ENCODE results near the gene CBX7.

CBX7 gene

DNA sequence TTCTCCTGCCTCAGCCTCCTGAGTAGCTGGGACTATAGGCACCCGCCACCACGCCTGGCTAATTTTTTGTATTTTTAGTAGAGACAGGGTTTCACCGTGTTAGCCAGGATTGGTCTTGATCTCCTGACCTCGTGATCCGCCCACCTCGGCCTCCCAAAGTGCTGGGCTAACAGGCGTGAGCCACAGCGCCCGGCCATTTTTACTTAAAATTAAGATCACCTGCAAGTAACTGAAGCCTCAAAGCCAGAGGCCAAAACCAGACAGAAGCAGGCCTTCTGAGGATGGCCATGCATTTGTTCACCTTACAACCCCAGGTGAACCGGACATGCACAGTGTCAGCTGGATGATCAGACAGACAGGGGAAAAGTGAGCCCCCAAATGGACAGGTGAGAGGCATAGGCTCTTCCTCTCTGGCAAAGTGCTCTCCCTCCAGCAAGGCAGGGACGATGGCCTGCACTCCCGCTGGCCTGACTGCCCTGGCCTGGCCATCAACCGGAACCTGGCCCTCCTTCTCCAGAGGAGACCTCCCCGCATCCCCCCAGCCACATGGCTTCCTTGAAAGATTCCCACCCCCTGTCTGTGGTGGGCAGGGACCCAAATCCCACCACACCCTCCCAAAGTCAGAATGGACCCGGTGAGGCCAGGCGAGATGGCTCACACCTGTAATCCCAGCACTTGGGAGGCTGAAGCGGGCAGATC lies 29.6 kb downstream of the CBX7 start:
- DNase-seq: no peak

DNA sequence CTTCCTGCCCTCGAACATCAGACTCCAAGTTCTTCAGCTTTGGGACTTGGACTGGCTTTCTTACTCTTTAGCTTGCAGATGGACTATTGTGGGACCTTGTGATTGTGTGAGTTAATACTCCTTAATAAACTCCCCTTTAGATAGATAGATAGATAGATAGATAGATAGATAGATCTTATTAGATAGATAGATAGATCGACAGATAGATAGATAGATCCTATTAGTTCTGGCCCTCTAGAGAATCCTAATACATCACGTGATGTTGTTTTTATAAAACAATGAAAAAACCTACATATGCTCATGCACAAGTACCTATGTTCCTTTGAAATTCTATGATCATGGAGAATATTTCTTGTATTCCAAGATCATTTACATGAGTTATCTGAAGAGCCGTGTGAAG lies 31.5 kb downstream of the CBX7 start:
- no peak for DNase-seq

DNA sequence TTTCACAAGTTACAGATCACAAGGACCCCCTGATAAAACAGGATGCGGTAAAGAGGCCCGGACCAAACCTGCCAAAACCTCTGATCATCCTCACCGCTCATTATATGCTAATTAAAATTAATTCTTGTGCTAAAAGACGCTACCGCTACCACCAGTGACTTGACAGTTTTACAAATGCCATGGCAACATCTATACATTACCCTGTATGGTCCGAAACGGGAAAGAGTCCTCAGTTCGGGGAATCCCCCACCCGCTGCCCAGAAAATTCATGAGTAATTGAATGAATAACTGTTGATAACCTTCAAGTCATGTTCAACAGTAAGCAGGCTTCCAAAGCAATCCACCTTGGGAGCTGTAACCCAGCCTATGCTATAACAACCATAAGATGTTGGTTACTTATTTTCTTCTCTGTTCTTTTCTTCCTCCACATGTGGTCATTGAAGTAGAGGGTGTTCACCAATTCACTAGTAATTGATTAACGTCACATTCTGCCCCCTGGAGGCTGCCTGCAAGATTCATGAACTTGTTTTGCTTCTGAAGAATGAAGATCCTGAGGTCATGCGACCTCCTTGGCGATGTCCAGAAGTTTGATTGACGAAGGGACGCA lies 34.8 kb downstream of the CBX7 start:
- DNase-seq: peak; percentile 65

DNA sequence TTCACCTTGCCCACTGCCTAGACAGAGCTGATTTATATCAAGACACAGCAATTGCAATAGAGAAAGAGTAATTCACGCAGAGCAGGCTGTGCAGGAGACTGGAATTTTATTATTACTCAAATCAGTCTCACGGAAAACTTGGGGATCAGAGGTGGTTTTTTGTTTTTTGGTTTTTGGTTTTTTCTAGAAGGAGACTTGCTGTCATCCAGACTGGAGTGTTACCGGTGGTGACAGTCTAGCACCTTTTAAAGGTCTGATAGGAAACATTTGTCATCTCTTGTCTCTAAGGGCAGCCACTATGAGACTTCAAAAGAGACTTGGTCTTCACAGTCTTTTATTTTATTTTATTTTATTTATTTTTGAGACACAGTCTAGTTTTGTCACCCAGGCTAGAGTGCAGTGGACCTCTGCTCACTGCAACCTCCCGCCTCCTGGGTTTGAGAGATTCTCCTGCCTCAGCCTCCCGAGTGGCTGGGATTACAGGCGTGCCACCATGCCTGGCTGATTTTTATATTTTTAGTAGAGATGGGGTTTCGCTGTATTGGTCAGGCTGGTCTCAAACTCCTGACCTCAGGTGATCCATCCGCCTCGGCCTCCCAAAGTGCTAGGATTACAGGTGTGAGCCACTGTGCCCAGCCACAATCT lies 36.4 kb downstream of the CBX7 start:
- no peak for DNase-seq

DNA sequence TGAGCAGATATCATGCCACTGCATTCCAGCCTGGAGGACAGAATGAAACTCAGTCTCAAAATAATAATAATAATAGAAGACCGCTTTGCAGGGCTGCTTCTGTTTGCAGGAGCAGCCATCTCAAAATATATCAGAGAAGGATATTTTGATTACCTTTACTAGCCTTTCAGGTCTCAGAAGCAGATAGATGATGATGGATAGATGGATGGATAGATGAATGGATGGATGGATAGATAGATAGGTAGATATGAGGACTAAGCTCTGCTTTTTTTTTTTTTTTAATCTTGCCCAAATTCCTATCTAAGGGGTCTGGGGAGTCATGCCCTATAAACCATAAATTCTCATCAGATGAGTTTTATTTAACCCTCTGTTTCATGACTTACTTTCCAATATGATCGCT lies 36.9 kb downstream of the CBX7 start:
- no peak for DNase-seq

DNA sequence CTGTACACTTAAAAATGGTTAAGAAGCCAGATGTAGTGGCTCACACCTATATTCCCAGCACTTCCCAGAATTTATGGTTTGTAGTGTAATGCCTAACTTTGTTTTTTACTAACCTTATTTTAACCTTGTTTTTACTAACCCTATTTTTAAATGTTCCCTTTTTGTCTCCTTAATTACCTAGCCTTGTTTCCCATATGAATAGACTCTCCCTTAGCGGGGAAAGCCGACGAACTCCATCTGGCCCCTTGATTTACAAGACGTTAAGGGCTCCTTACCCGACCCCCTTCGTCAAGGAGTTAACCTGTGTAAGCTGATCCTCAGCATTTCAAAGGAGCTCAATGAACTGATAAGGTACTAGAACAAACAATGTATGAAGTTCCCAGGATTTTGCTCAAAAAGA lies 38.4 kb downstream of the CBX7 start:
- DNase-seq: peak; percentile 40

DNA sequence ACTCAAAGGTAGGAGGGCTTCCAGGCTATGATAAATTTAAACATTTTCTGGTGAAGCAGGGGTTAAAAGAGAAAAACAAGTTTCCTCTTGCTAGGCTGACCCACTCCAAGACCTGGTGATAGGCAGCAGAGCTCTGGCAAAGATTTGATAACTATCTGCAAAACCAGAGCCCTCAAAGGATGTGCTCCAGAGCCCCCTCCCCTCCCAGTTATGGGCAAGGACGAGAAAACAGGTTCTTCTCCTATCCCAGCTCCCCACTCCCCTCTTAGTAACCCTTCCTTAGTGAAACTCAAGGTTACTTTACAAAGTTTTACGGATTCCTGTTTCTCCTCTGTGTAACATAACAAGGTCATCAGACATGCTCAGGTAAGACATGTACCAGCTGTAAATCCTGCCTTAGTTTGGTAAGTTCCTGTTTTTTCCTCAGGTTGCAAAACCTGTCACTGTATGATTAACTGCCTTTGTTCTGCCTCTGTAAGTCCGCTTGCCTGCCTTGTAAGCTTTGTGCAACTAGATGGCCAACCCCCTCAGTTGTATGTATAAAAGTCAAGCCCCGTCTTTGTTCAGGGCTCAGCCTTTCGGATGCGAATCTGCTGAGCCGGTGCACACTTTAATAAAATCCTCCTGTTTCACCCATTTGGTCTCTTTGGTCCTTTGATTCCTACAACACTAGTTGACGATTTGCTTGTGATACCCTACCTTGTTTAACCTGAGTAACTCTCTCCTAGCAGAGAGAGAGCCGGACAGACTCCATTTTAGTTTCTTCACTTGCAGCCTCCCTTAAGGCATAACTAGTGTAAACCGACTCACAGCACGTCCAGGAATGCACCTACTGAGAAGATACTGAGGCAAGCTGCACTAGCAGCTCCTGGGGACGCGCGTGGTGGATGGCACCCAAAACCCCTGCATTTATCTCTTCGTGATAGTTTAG lies 41.6 kb downstream of the CBX7 start:
- no peak for DNase-seq

DNA sequence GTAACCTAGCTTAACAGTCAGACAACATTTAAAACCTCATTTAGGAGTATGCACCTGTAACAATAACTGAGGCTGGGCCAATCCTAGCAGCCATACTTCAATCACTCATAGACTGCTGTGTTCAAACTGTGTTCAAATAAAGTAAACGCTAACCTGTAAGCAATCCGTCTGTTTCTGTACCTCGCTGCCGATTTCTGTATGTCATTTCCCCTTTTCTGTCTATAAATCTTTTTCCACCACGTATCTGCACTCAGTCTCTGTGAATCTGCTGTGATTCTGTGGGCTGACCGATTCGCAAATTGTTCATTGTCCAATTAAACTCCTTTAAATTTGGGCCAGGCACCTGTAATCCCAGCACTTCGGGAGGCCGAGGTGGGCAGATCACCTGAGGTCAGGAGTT lies 43.1 kb downstream of the CBX7 start:
- DNase-seq: no peak

DNA sequence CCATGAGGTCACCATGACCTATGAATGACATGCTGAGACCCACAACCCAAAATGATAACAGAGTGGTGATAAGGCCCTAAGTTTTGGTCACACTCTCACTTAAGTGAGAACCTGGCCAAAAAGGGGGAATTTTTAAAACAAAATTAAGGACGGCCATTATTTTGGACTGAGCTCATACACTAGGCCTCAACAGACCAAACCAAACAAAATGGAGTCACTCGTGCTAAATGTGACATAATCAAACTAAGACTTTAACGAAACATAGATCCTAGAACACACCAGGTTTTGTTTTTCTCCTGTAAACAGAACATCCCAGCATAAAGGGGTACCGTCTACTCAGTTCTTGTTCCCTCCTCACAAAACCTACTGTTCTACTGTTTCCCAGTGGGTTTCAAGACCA lies 44.0 kb downstream of the CBX7 start:
- DNase-seq: no peak

DNA sequence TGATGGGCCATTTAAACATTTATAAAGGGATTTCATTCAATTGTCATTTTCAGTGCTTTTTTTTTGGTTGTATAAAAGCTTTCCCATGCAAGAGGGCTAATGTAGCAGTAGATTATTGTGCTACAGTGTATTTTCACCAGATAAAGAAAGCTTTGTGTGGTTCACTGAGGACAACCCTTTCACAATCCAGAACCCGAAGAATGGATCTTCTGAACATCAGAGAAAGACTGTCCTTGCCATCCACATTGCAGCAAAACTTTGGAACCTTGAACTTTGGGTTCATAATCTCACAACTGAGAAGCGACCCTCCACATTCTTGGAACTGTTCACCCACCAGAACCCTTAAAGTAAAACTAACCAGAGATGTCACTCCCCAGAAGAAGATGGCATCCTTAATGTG lies 46.2 kb downstream of the CBX7 start:
- no peak for DNase-seq

DNA sequence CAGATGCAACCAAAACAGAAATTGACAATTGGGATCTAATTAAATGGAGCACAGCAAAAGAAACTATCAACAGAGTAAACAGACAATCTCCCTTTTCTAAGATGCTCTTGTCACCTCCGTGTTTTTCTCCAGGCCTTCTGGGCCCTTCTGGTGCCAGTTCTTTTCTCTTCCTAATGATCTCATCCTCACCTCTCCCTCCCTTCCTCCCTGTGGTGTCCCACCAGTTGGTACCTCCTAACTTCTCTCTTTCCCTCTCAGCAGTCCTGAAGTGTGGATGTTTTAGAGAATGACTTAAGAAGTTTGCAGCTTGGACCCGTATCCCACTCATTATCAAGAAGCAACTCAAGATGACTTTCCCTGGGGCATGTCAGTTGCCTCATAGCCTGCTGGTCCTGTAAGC lies 49.0 kb downstream of the CBX7 start:
- no peak for DNase-seq

DNA sequence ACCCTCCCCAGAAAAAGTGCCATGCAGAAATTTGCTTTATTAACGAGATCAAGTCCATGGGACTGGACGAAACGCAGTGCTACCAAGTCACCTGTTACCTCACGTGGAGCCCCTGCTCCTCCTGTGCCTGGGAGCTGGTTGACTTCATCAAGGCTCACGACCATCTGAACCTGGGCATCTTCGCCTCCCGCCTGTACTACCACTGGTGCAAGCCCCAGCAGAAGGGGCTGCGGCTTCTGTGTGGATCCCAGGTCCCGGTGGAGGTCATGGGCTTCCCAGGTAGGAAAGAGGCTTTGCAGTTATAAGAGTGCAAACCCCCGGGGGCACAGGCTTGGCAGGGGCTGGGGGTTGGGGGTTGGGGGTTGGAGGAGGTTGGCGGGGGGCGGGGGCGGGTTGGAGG lies 51.3 kb downstream of the CBX7 start:
- DNase-seq: no peak

DNA sequence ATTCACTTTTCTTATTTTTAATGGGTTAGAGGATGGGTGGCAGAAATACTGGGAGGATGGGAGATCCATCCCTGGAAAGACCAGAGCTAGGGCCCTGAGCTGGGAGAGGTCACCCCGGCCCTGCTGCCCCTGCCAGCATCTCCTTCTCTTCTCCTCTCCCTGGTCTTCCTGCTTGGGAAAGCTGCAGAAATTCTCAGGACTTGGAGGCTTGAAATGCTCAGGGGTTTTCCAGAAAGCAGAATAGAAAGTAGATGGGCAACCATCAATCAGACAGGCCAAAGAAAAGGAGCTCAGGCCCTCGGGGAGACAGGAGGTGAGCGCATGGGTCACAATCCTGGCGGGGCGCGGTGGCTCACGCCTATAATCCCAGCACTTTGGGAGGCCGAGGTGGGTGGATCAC lies 53.9 kb downstream of the CBX7 start:
- DNase-seq: no peak

DNA sequence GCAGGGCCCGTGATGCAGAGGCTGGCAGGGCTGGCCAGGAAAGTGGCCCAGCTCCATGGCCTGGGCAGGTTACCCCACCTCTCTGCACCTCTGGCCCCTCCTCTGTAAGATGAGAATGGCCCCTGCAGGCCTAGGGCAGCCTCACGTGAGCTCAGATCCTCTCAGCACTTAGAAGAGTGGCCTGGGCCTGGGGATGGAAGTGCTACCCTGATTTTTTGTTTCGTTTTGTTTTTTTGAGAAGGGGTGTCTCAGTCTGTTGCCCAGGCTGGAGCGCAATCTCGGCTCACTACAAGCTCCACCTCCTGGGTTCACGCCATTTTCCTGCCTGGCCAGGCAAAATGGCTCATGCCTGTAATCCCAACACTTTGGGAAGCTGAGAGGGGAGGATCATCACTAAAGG lies 54.5 kb downstream of the CBX7 start:
- DNase-seq: no peak

DNA sequence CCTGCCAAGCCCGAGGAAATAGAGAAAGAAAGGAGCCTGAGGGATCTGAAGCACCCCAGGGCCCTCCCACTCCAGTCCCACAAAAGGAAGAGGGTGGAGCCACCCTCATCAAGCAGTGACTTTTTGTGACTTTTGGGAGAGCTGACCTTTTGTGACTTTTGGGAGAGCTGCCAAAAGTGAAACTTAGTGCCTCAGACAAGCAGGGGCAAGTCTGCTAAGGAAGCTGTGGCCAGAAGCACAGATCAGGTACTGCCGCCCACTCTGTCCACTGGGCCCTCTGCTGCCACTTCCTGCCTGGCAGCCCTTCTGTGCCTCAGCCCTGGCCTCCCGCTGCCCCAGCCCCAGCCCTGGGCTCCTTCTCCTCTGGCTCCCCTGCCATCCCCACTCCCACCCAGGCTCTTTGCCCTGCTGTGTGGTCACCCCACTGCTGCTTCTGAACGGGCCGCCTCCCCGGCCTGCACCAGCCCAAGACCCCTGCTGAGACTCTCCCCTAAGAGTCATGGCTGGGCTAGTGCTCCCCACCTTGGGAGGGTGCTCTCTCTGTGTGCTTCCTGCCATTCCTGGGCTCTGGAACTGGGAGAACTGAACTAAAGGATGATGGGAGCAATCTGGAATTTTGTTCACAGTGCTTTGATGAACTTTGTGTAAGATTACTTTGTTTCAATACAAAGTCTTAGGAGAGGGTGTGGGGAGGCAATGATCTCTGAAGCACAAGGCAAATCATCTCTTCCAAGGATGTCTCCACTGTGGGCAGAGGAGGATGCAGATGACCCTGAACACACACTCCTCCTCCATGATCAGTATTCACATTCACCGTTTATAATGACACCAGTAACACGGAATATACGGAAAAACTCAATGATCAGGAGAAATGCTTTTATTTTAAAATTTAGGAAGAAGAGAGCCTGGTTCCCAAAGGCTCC lies 55.1 kb downstream of the CBX7 start, which contains the start of gene APOBEC3H:
TSS of gene APOBEC3H (plus strand) at position 147 of the 923 bp plus-strand sequence. CDS start 3,035 bp downstream, outside the sequence.
- DNase-seq: no peak

DNA sequence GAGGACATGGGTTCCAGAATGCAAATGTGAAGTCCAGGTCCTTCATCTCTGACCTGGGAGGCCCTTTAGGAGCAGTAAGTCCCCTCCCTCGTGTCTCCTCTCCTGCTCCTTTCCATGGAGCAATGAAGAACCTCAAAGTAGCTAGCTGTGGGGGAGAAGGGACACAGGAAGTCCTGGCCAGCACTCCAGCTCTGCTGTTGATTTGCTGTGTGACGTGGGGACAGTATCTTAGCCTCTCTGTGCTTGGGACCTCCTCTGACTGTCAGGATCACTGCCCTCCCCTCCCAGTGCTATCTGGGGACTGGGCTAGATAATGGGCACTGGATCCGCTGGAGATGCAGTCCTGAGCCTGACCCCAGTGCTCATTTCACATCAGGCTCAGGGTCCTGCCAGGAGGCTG lies 56.5 kb downstream of the CBX7 start:
- DNase-seq: no peak

DNA sequence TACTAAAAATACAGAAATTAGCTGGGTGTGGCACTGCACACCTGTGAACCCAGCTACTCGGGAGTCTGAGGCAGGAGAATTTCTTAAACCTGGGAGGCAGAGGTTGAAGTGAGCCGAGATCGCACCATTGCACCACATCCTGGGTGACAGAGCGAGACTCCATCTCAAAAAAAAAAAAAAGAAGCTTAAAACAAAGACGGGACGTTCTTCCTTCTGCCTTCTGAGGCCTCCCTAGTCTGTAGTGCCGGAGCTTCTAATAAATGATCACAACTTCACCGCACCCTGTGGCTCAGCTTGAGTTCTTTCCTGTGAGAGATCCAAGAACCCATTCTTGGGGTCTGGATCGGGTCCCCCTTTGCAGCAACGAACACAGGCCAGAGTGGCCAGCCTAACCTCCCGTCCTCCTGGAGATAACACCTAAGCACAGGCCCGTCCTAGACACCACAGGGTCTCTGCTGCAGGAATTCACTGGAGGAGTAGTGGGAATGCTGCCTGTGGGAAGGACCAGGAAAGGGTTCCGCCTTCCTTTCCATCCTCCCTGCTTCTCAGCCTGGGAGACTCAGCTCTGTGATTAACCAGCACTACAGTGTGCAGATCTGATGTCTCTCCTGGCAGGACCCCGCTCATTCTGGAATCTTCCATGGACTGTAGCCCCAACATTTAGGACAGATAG lies 57.6 kb downstream of the CBX7 start:
- no peak for DNase-seq

DNA sequence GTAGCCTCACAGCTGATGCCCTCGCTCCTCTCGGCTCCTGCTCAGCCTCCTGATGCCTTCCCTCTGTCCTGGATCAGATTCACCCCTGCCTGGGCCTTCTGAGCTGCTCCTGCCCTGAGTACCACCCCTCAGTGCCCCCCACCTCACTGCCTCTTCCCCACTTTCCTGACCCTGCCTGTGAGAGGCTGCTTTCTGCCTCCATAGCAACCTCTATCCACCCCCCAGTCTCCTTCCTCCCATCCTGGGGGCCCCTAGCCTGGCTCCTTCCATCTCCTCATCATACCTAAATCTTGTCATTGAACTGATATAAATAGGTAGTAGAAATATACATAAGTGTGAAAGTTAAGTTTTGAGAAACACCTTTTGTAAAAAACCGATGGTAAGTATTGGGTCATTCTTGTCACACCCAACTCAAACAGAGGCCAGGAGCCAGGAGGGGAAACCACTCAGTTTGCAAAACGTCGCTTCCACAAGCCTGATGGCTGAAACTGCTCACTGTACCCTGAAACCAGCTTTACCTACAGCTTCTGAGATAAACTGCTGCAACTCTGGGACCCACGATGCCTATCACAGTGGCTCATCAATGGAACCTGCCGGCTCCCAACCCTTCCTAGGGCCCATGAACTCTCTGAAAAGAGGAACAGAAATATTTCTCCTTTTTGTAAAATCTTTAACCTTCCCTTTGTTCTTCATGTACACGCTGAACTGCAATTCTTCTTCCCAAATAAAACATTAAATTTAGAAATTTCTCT lies 60.2 kb downstream of the CBX7 start:
- DNase-seq: no peak

DNA sequence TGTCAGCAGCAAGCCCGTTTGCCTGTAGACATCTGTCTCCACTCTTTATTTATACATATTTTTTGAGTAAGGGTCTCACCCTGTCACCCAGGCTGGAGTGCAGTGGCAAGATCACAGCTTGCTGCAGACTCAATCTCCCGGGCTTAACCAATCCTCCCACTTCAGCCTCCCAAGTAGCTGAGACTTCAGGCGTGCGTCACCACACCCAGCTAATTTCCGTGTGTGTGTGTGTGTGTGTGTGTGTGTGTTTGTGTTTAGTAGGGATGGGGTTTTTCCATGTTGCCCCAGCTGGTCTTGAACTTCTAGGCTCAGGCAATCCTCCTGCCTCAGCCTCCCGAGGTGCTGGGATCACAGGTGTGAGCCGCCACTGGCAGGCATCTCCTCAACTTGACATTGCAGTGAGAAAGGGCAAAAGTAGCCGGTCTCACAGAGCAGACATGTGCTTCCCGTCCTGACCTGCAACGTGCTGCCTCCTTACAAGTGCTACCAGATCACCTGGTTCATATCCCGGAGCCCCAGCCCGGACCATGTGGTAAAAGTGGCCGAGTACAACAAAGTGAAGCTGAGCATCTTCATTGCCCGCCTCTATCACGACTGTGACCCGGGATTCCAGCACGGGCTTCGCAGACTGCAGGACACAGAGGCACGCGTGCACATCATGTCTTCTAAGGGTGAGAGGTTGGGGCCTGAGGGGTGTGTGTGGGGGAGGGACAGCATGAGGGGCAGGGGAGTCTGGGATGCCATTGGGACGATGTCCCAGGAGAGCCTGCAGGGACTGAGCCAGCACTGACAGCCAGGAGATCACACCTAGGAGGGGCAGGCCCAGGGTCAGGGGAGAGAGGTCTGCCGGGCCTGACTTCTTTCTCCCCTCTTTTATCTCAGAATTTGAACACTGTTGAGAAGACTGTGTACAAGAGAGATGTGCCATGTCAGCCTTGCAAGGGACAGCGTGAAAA lies 61.1 kb downstream of the CBX7 start:
- no peak for DNase-seq
